CD14-positive monocyte (primary cell): ENCODE measurements around the gene NAB1. TPM values are rescaled to one million over a fixed set of nuclear protein-coding genes. Genes with fewer than 3 reads are reported as not detected.

Experiments used
- DNase-seq, 3 donors: peaks; one replicate each; pipeline ENCODE4 v3.0.0-alpha.2; 2011 to 2022
- H2AFZ ChIP-seq: 2 replicates; pipeline ENCODE4 v1.6.0; 2012; ENCODE audit warnings: mild to moderate bottlenecking, low read depth, low read length, inconsistent platforms; ENCODE audit not compliant: insufficient read depth, poor library complexity, severe bottlenecking
- H3K27ac ChIP-seq, 2 donors: 1 replicate in 1 of 2; 2 replicates in 1 of 2; pipeline ENCODE4 v1.5.1; 2012 to 2013; ENCODE audit warnings: low read length in 2 of 2, control low read depth in 1 of 2, inconsistent platforms in 1 of 2, low read depth in 1 of 2, mild to moderate bottlenecking in 1 of 2
- H3K27me3 ChIP-seq, 2 donors: one replicate each; pipeline versions ENCODE4 v1.6.0 to v1.6.1; 2011 to 2013; ENCODE audit warnings: low read length in 2 of 2; ENCODE audit not compliant: control insufficient read depth in 2 of 2, insufficient read depth in 2 of 2
- H3K36me3 ChIP-seq, 2 donors: replicated peaks in 1 of 2; 1 replicate in 1 of 2; 2 replicates in 1 of 2; pipeline versions ENCODE4 v1.5.1 to v1.6.1; 2012 to 2013; ENCODE audit warnings: low read length in 2 of 2, control low read depth in 1 of 2, inconsistent platforms in 1 of 2, mild to moderate bottlenecking in 1 of 2; ENCODE audit not compliant: insufficient read depth in 2 of 2, control insufficient read depth in 1 of 2
- H3K4me1 ChIP-seq, 2 donors: 1 replicate in 1 of 2; 2 replicates in 1 of 2; pipeline versions ENCODE4 v1.5.1 to v1.6.1; 2012 to 2013; ENCODE audit warnings: low read length in 2 of 2, control low read depth in 1 of 2, inconsistent platforms in 1 of 2, mild to moderate bottlenecking in 1 of 2, moderate library complexity in 1 of 2; ENCODE audit not compliant: insufficient read depth in 2 of 2, control insufficient read depth in 1 of 2
- H3K4me2 ChIP-seq: replicated peaks from 2 replicates; pipeline ENCODE3; 2012; ENCODE audit warnings: low read length, moderate library complexity, mild to moderate bottlenecking; ENCODE audit not compliant: poor library complexity, severe bottlenecking; ENCODE audit errors: extremely low read depth
- H3K4me3 ChIP-seq, 3 experiments: fragments of 200-600 bp in 1 of 3; sonication (generic) in 1 of 3; replicated peaks in 1 of 3; 1 replicate in 2 of 3; 2 replicates in 1 of 3; pipeline ENCODE4 v1.5.1; 2011 to 2013; ENCODE audit warnings: low read length in 3 of 3, mild to moderate bottlenecking in 3 of 3, control low read depth in 2 of 3, low read depth in 2 of 3, inconsistent platforms in 1 of 3, moderate library complexity in 1 of 3
- H3K79me2 ChIP-seq: 2 replicates; pipeline ENCODE4 v1.6.0; 2012; ENCODE audit warnings: mild to moderate bottlenecking, control low read depth, inconsistent platforms, low read length, moderate library complexity; ENCODE audit not compliant: insufficient read depth
- H3K9ac ChIP-seq: 2 replicates; pipeline ENCODE4 v1.6.0; 2017; ENCODE audit warnings: low read length, mild to moderate bottlenecking; ENCODE audit not compliant: insufficient read depth, poor library complexity, severe bottlenecking
- H3K9me3 ChIP-seq, 2 donors: replicated peaks in 1 of 2; 1 replicate in 1 of 2; 2 replicates in 1 of 2; pipeline versions ENCODE4 v1.5.1 to v1.6.1; 2012 to 2013; ENCODE audit warnings: low read length in 2 of 2, control low read depth in 1 of 2; ENCODE audit not compliant: control insufficient read depth in 1 of 2, insufficient read depth in 1 of 2
- H4K20me1 ChIP-seq: 2 replicates; pipeline ENCODE4 v1.6.0; 2012; ENCODE audit warnings: mild to moderate bottlenecking, low read length, control low read depth, moderate library complexity; ENCODE audit not compliant: insufficient read depth
- H3K27ac Mint-ChIP-seq, 7 donors: one replicate each; pipeline ENCODE4 v1.8.0; 2020; ENCODE audit warnings: mild to moderate bottlenecking in 7 of 7, mixed read lengths in 7 of 7, moderate library complexity in 6 of 7, inconsistent platforms in 2 of 7
- H3K27me3 Mint-ChIP-seq, 3 donors: one replicate each; pipeline ENCODE4 v1.8.0; 2021 to 2022; ENCODE audit warnings: low read depth in 3 of 3, mild to moderate bottlenecking in 3 of 3, mixed read lengths in 3 of 3, moderate library complexity in 3 of 3, inconsistent platforms in 1 of 3
- H3K36me3 Mint-ChIP-seq, 2 donors: one replicate each; pipeline ENCODE4 v1.8.0; 2020; ENCODE audit warnings: mixed read lengths in 2 of 2, inconsistent platforms in 1 of 2, mild to moderate bottlenecking in 1 of 2
- H3K4me1 Mint-ChIP-seq: one replicate; pipeline ENCODE4 v1.8.0; 2020; ENCODE audit warnings: mild to moderate bottlenecking, mixed read lengths
- H3K4me3 Mint-ChIP-seq, 2 donors: one replicate each; pipeline ENCODE4 v1.8.0; 2020; ENCODE audit warnings: mild to moderate bottlenecking in 2 of 2, mixed read lengths in 2 of 2, moderate library complexity in 1 of 2
- H3K9me3 Mint-ChIP-seq, 7 donors: one replicate each; pipeline ENCODE4 v1.8.0; 2020 to 2022; ENCODE audit warnings: mixed read lengths in 7 of 7, mild to moderate bottlenecking in 6 of 7, moderate library complexity in 6 of 7, inconsistent platforms in 2 of 7
- CTCF ChIP-seq: fragments of 200-600 bp; IDR thresholded peaks from one replicate; pipeline ENCODE4 v1.8.0; 2022; ENCODE audit warnings: antibody characterized with exemption, mild to moderate bottlenecking
- WGBS: methylation state at CpG from one replicate; pipeline ENCODE4 v1.1.5; 2013; ENCODE audit warnings: missing lambda C conversion rate; ENCODE audit not compliant: insufficient coverage; 5-methylcytosine and 5-hydroxymethylcytosine counted together
- intact Hi-C, 2 donors: fragments of 100-400 bp; cut with micrococcal nuclease; formaldehyde crosslinking; loops; one replicate each; pipeline versions ENCODE4 v1.15.0 to v1.15.1; 2023
- polyA plus RNA-seq, 3 donors: library from polyadenylated mRNA; depleted of rRNA in 1 of 3; unstranded in 2 of 3; stranded (reverse) in 1 of 3; fragments of 300-500 nt in 2 of 3; fragments of >200 nt in 1 of 3; fragmentation: Illumina TruSeq in 2 of 3; gene quantifications; 1 replicate in 2 of 3; 2 replicates in 1 of 3; pipeline ENCODE4 v1.2.3, GENCODE V29; 2012 to 2021

The NAB1 gene
- polyA plus RNA-seq, 3 donors = 2.9 to 15.5 (median 3.1) TPM

GRCh38 chr2:190663839-190664238, 15.0 kb downstream of the NAB1 start:
- no peaks in the 10 kb centered on the region for H3K27me3 ChIP-seq
- H3K9me3 ChIP-seq = peaks cover 0 to 3% of the 10 kb centered on the region in 2 donors
- H4K20me1 ChIP-seq = peaks cover 53% of the 10 kb centered on the region
- no peak for TF ChIP-seq CTCF
- peaks cover 41 to 46% of the 10 kb centered on the region in 2 donors for H3K36me3 Mint-ChIP-seq
- intact Hi-C loops = no loop called here
- no peak overlapping the region for H3K4me2 ChIP-seq
- peaks cover 0 to 5% of the 10 kb centered on the region in 2 donors for H3K4me1 ChIP-seq
- H3K4me1 Mint-ChIP-seq = peaks cover 15% of the 10 kb centered on the region
- peaks cover 17 to 42% of the 10 kb centered on the region in 2 donors for H3K36me3 ChIP-seq
- peaks cover 2 to 9% (median 3%) of the 10 kb centered on the region in 7 donors for H3K9me3 Mint-ChIP-seq
- no peak overlapping the region for H3K27ac ChIP-seq
- no peak overlapping the region for H3K4me3 ChIP-seq
- H3K27ac Mint-ChIP-seq = peak overlapping the region in 1 of 7 donors; percentile 6
- H3K9ac ChIP-seq = no peak overlapping the region
- WGBS = no CpG with 5 or more reads among the region's 3 CpGs
- H3K27me3 Mint-ChIP-seq = no peaks in the 10 kb centered on the region
- DNase-seq = no peak
- H3K4me3 Mint-ChIP-seq = no peak overlapping the region
- no peak overlapping the region for H2AFZ ChIP-seq
- H3K79me2 ChIP-seq = peaks cover 79% of the 10 kb centered on the region

GRCh38 chr2:190664240-190664639, 15.4 kb downstream of the NAB1 start:
- Mint-ChIP-seq H3K36me3 (peaks cover 38 to 42% of the 10 kb centered on the region in 2 donors), H3K27ac (peak overlapping the region in 1 of 7 donors; percentile 6), H3K9me3 (peaks cover 2 to 9% (median 3%) of the 10 kb centered on the region in 7 donors), H3K27me3 (no peaks in the 10 kb centered on the region), H3K4me3 (no peak overlapping the region), H3K4me1 (peaks cover 15% of the 10 kb centered on the region)
- peaks cover 53% of the 10 kb centered on the region for H4K20me1 ChIP-seq
- intact Hi-C loops = no loop called here
- no peak overlapping the region for H2AFZ ChIP-seq
- DNase-seq = no peak
- peaks cover 16 to 42% of the 10 kb centered on the region in 2 donors for H3K36me3 ChIP-seq
- H3K9ac ChIP-seq = no peak overlapping the region
- H3K27me3 ChIP-seq = no peaks in the 10 kb centered on the region
- WGBS = 100% methylated on average over 1 of the region's 2 CpGs
- H3K79me2 ChIP-seq = peaks cover 76% of the 10 kb centered on the region
- no peak for TF ChIP-seq CTCF
- H3K4me3 ChIP-seq = no peak overlapping the region
- H3K9me3 ChIP-seq = peaks cover 0 to 3% of the 10 kb centered on the region in 2 donors
- no peak overlapping the region for H3K4me2 ChIP-seq
- H3K4me1 ChIP-seq = peaks cover 0 to 5% of the 10 kb centered on the region in 2 donors
- H3K27ac ChIP-seq = no peak overlapping the region
